GM21515 (cell line): ENCODE measurements around the gene ITGB1.
"Not testable (repeated sequence)": the region's sequence is repeated elsewhere in the genome, so short reads cannot be mapped to it uniquely, and the experiment has no call there.

ENCODE experiments used
- ATAC-seq: cut with Tn5 transposase; IDR thresholded peaks from one replicate; pipeline ENCODE4 v1.9.1; 2021; ENCODE audit not compliant: unreplicated experiment

The ITGB1 gene

GRCh38 chr10:32958085-32959005 lies at the start of gene ITGB1:
ITGB1 (minus strand) TSS chr10:32958230; CDS start chr10:32935558, 22,672 bp downstream.
- peak; percentile 77 for ATAC-seq

GRCh38 chr10:33006342-33006887 lies 48.4 kb upstream of the ITGB1 start:
- ATAC-seq: no peak

GRCh38 chr10:33005322-33006301 lies 47.6 kb upstream of the ITGB1 start:
- ATAC-seq: peak; percentile 70

GRCh38 chr10:33001908-33002492 lies 44.0 kb upstream of the ITGB1 start:
- ATAC-seq: no peak

- ATAC-seq: not testable (repeated sequence)
These were observed 40.1 kb upstream of the ITGB1 start for GRCh38 chr10:32998060-32998581.

- ATAC-seq: peak; percentile 80
These were observed 37.7 kb upstream of the ITGB1 start for GRCh38 chr10:32995751-32996150.

GRCh38 chr10:32995066-32995622 lies 37.1 kb upstream of the ITGB1 start:
- no peak for ATAC-seq

- ATAC-seq: not testable (repeated sequence)
These were observed 36.6 kb upstream of the ITGB1 start for GRCh38 chr10:32994632-32995031.

- ATAC-seq: not testable (repeated sequence)
These were observed 34.3 kb upstream of the ITGB1 start for GRCh38 chr10:32992310-32992709.

GRCh38 chr10:32990811-32991210 lies 32.8 kb upstream of the ITGB1 start:
- ATAC-seq: no peak

GRCh38 chr10:32988604-32989003 lies 30.6 kb upstream of the ITGB1 start:
- no peak for ATAC-seq

- no peak for ATAC-seq
These were observed 29.1 kb upstream of the ITGB1 start for GRCh38 chr10:32987172-32987571.

GRCh38 chr10:32985775-32986350 lies 27.8 kb upstream of the ITGB1 start:
- ATAC-seq: no peak

- ATAC-seq: no peak
These were observed 27.3 kb upstream of the ITGB1 start for GRCh38 chr10:32985341-32985764.

GRCh38 chr10:32984003-32984600 lies 26.1 kb upstream of the ITGB1 start:
- ATAC-seq: no peak

- no peak for ATAC-seq
These were observed 25.2 kb upstream of the ITGB1 start for GRCh38 chr10:32982911-32983909.

- no peak for ATAC-seq
These were observed 24.3 kb upstream of the ITGB1 start for GRCh38 chr10:32982293-32982709.

GRCh38 chr10:32981760-32982159 lies 23.7 kb upstream of the ITGB1 start:
- no peak for ATAC-seq
